Mucosa of descending colon (tissue), 3 donors: ENCODE results near the gene PACSIN3. TPM values are rescaled to one million over a fixed set of nuclear protein-coding genes. Genes with fewer than 3 reads are reported as not detected.
A peak's percentile ranks its signal among the peaks of the same experiment; 100 is the strongest.
"Not testable (repeated sequence)": the region's sequence is repeated elsewhere in the genome, so short reads cannot be mapped to it uniquely, and the experiment has no call there.

ENCODE experiments used
- ATAC-seq: fragments of 200-7000 bp; cut with Tn5 transposase; one replicate; pipeline ENCODE4 v1.9.1; 2020; ENCODE audit warnings: mild to moderate bottlenecking, moderate library complexity
- DNase-seq, 3 donors: peaks; one replicate each; pipeline ENCODE4 v3.0.0-alpha.2; 2020
- H3K36me3 ChIP-seq: fragments of 200-600 bp; one replicate; pipeline ENCODE4 v1.8.0; 2021; ENCODE audit warnings: low read depth, mild to moderate bottlenecking
- H3K4me1 ChIP-seq: fragments of 200-600 bp; one replicate; pipeline ENCODE4 v1.8.0; 2021; ENCODE audit warnings: low read depth, mild to moderate bottlenecking
- H3K4me3 ChIP-seq: fragments of 200-600 bp; one replicate; pipeline ENCODE4 v1.8.0; 2021; ENCODE audit warnings: mild to moderate bottlenecking
- H3K9me3 ChIP-seq: fragments of 200-600 bp; one replicate; pipeline ENCODE4 v1.8.0; 2021; ENCODE audit warnings: mild to moderate bottlenecking
- CTCF ChIP-seq: fragments of 200-600 bp; IDR thresholded peaks from one replicate; pipeline ENCODE4 v1.8.0; 2022; ENCODE audit warnings: antibody characterized with exemption, mild to moderate bottlenecking
- intact Hi-C, 2 donors: fragments of 100-400 bp; cut with DNase I in 1 of 2; cut with micrococcal nuclease in 1 of 2; formaldehyde crosslinking; loops; one replicate each; pipeline versions ENCODE4 v1.11.0 to v1.11.1; 2022; cut with DNase I, micrococcal nuclease
- total RNA-seq, 3 donors: library from RNA; stranded (reverse); fragmentation: NEBNext Ultra II Directional in 2 of 3; extraction: Animal tissue kit (Norgen Biotek cat#: 25700) in 2 of 3; gene quantifications; one replicate each; pipeline versions ENCODE4 v1.2.1 to v1.2.4, GENCODE V29; 2021 to 2023
- donor health status: DM: no; HTN: no; CAD: no; lungs with moderate emphysema.
- donor health status: DM: no; HTN: no; CAD: no.
- donor health status: DM: no; HTN: yes; CAD: no.

PACSIN3 gene
- total RNA-seq, 3 donors from 2014 or later, result 2.2 to 63.5 (median 5.1) TPM

GRCh38 chr11:47204637-47204989 is 18.4 kb upstream of the PACSIN3 start:
- no peak for TF ChIP-seq CTCF
- Histone ChIP-seq H3K4me1 (no peaks in the 10 kb centered on the region), H3K36me3 (no peaks in the 10 kb centered on the region), H3K9me3 (no peaks in the 10 kb centered on the region), H3K4me3 (no peak overlapping the region)
- ATAC-seq (peak; percentile 20), DNase-seq (no peak)
- intact Hi-C loops, result no loop called here

- no peak for TF ChIP-seq CTCF
- ATAC-seq, result no peak
- Histone ChIP-seq H3K4me3 (no peak overlapping the region), H3K36me3 (no peaks in the 10 kb centered on the region), H3K9me3 (no peaks in the 10 kb centered on the region), H3K4me1 (no peaks in the 10 kb centered on the region)
- intact Hi-C loops, result no loop called here
- DNase-seq, result no peak
These were observed 16.3 kb upstream of the PACSIN3 start for GRCh38 chr11:47202576-47202975.

GRCh38 chr11:47201015-47201414 is 14.8 kb upstream of the PACSIN3 start:
- intact Hi-C loops, result no loop called here
- Histone ChIP-seq H3K4me3 (no peak overlapping the region), H3K4me1 (no peaks in the 10 kb centered on the region), H3K9me3 (no peaks in the 10 kb centered on the region), H3K36me3 (no peaks in the 10 kb centered on the region)
- TF ChIP-seq CTCF, result no peak
- ATAC-seq, result no peak
- no peak for DNase-seq

GRCh38 chr11:47198161-47198560 is 11.9 kb upstream of the PACSIN3 start:
- ATAC-seq, H3K36me3 ChIP-seq, H3K4me1 ChIP-seq, DNase-seq, H3K4me3 ChIP-seq, H3K9me3 ChIP-seq, intact Hi-C loops: not testable (repeated sequence)

- ATAC-seq (no peak), DNase-seq (no peak)
- intact Hi-C loops, result no loop called here
- Histone ChIP-seq H3K4me3 (no peak overlapping the region), H3K36me3 (no peaks in the 10 kb centered on the region), H3K9me3 (no peaks in the 10 kb centered on the region), H3K4me1 (peaks cover 5% of the 10 kb centered on the region)
- no peak for TF ChIP-seq CTCF
These were observed 5.9 kb upstream of the PACSIN3 start for GRCh38 chr11:47192111-47192510.

- H3K4me3 ChIP-seq, H3K9me3 ChIP-seq, DNase-seq, H3K36me3 ChIP-seq, ATAC-seq, intact Hi-C loops: not testable (repeated sequence)
- peaks cover 11% of the 10 kb centered on the region for H3K4me1 ChIP-seq
These were observed 4.9 kb upstream of the PACSIN3 start for GRCh38 chr11:47191137-47191536.

- Histone ChIP-seq H3K4me3 (no peak overlapping the region), H3K9me3 (no peaks in the 10 kb centered on the region), H3K36me3 (no peaks in the 10 kb centered on the region), H3K4me1 (peaks cover 21% of the 10 kb centered on the region)
- ATAC-seq, result no peak
- no peak for DNase-seq
- no peak for TF ChIP-seq CTCF
- intact Hi-C loops, result no loop called here
These were observed 3.0 kb upstream of the PACSIN3 start for GRCh38 chr11:47189100-47189834.
